ENCODE measurements around the gene CAPN8. TPM values are rescaled to one million over a fixed set of nuclear protein-coding genes. Genes with fewer than 3 reads are reported as not detected.

Gene CAPN8
- polyA plus RNA-seq, 1 donor (not counting 4 experiments of a cell fraction or from before 2014, with no cell fraction given) = 4.7 TPM

GRCh38 chr1:223538981-223539380, 126.5 kb downstream of the CAPN8 start:
- H3K27ac ChIP-seq (ENCODE audit: control insufficient read depth, insufficient read depth, low read length) = no peak overlapping the region
- H3K79me2 ChIP-seq (ENCODE audit: control insufficient read depth, insufficient read depth, low read length) = no peaks in the 10 kb centered on the region
- H3K9me3 ChIP-seq (ENCODE audit: control insufficient read depth, low read depth, low read length) = no peaks in the 10 kb centered on the region
- H3K4me3 ChIP-seq (ENCODE audit: control insufficient read depth in 2 of 3, extremely low read depth in 1 of 3, insufficient read depth in 2 of 3, low read depth in 1 of 3, low read length in 3 of 3) = no peak overlapping the region
- DNase-seq (ENCODE audit: low read depth, low spot score) (no peak), FAIRE-seq (no peak)
- dilution Hi-C loops (cut with MboI; ENCODE audit: extremely low pct_ligation_motif_present, low sequenced_read_pairs) = no loop called here
- no peaks in the 10 kb centered on the region for H3K9me1 ChIP-seq (ENCODE audit: control insufficient read depth, extremely low read depth, insufficient read depth, low read length)
- H3K4me2 ChIP-seq (ENCODE audit: control insufficient read depth, extremely low read depth, insufficient read depth, low read depth, low read length) = no peak overlapping the region
- H2AFZ ChIP-seq (ENCODE audit: control insufficient read depth, low read length) = no peak overlapping the region
- TF ChIP-seq EZH2 (IDR thresholded peaks at IDR 0.05; ENCODE audit: low read length) (no peak), CTCF (optimal IDR thresholded peaks at IDR 0.05 in 1 of 3, IDR thresholded peaks at IDR 0.05 in 1 of 3, conservative IDR thresholded peaks at IDR 0.05 in 1 of 3; ENCODE audit: extremely low read depth in 1 of 3, insufficient read depth in 2 of 3, low read length in 3 of 3) (no peak)
- no peaks in the 10 kb centered on the region for H4K20me1 ChIP-seq (ENCODE audit: control insufficient read depth, extremely low read depth, insufficient read depth, low read length)
- no peaks in the 10 kb centered on the region for H3K27me3 ChIP-seq (ENCODE audit: control insufficient read depth, extremely low read depth, insufficient read depth, low read length)
- H3K9ac ChIP-seq (ENCODE audit: control insufficient read depth, extremely low read depth, insufficient read depth, low read length) = no peak overlapping the region
- no peaks in the 10 kb centered on the region for H3K36me3 ChIP-seq (ENCODE audit: control insufficient read depth in 2 of 2, extremely low read depth in 1 of 2, insufficient read depth in 2 of 2, low read length in 2 of 2)
- no peaks in the 10 kb centered on the region for H3K4me1 ChIP-seq (ENCODE audit: control insufficient read depth, extremely low read depth, insufficient read depth, low read length)

GRCh38 chr1:223535319-223535718, 130.2 kb downstream of the CAPN8 start:
- TF ChIP-seq CTCF (optimal IDR thresholded peaks at IDR 0.05 in 1 of 3, IDR thresholded peaks at IDR 0.05 in 1 of 3, conservative IDR thresholded peaks at IDR 0.05 in 1 of 3; ENCODE audit: extremely low read depth in 1 of 3, insufficient read depth in 2 of 3, low read length in 3 of 3) = no peak
- TF ChIP-seq EZH2 (IDR thresholded peaks at IDR 0.05; ENCODE audit: low read length) = no peak
- H3K27ac ChIP-seq (ENCODE audit: control insufficient read depth, insufficient read depth, low read length) = no peak overlapping the region
- H3K4me1 ChIP-seq (ENCODE audit: control insufficient read depth, extremely low read depth, insufficient read depth, low read length) = no peaks in the 10 kb centered on the region
- H3K36me3 ChIP-seq (ENCODE audit: control insufficient read depth in 2 of 2, extremely low read depth in 1 of 2, insufficient read depth in 2 of 2, low read length in 2 of 2) = no peaks in the 10 kb centered on the region
- H4K20me1 ChIP-seq (ENCODE audit: control insufficient read depth, extremely low read depth, insufficient read depth, low read length) = no peaks in the 10 kb centered on the region
- H2AFZ ChIP-seq (ENCODE audit: control insufficient read depth, low read length) = no peak overlapping the region
- DNase-seq (ENCODE audit: low read depth, low spot score) (no peak), FAIRE-seq (no peak)
- H3K9me3 ChIP-seq (ENCODE audit: control insufficient read depth, low read depth, low read length) = no peaks in the 10 kb centered on the region
- H3K27me3 ChIP-seq (ENCODE audit: control insufficient read depth, extremely low read depth, insufficient read depth, low read length) = no peaks in the 10 kb centered on the region
- H3K4me3 ChIP-seq (ENCODE audit: control insufficient read depth in 2 of 3, extremely low read depth in 1 of 3, insufficient read depth in 2 of 3, low read depth in 1 of 3, low read length in 3 of 3) = no peak overlapping the region
- no peak overlapping the region for H3K4me2 ChIP-seq (ENCODE audit: control insufficient read depth, extremely low read depth, insufficient read depth, low read depth, low read length)
- H3K9me1 ChIP-seq (ENCODE audit: control insufficient read depth, extremely low read depth, insufficient read depth, low read length) = no peaks in the 10 kb centered on the region
- dilution Hi-C loops (cut with MboI; ENCODE audit: extremely low pct_ligation_motif_present, low sequenced_read_pairs) = no loop called here
- H3K79me2 ChIP-seq (ENCODE audit: control insufficient read depth, insufficient read depth, low read length) = no peaks in the 10 kb centered on the region
- H3K9ac ChIP-seq (ENCODE audit: control insufficient read depth, extremely low read depth, insufficient read depth, low read length) = no peak overlapping the region
